HL-60 (cell line): ENCODE measurements around the gene SYTL3.

Experiments used
- GABPA ChIP-seq: IDR thresholded peaks from 2 replicates; pipeline ENCODE4 v1.6.1; 2012; ENCODE audit warnings: low read depth
- TF ChIP-seq, protein P1 (sequence below): IDR thresholded peaks from one replicate; pipeline ENCODE4 v1.5.1; 2011; ENCODE audit warnings: low read length, control low read depth, inconsistent platforms; ENCODE audit not compliant: insufficient read depth

- TF ChIP-seq, protein P1, sequence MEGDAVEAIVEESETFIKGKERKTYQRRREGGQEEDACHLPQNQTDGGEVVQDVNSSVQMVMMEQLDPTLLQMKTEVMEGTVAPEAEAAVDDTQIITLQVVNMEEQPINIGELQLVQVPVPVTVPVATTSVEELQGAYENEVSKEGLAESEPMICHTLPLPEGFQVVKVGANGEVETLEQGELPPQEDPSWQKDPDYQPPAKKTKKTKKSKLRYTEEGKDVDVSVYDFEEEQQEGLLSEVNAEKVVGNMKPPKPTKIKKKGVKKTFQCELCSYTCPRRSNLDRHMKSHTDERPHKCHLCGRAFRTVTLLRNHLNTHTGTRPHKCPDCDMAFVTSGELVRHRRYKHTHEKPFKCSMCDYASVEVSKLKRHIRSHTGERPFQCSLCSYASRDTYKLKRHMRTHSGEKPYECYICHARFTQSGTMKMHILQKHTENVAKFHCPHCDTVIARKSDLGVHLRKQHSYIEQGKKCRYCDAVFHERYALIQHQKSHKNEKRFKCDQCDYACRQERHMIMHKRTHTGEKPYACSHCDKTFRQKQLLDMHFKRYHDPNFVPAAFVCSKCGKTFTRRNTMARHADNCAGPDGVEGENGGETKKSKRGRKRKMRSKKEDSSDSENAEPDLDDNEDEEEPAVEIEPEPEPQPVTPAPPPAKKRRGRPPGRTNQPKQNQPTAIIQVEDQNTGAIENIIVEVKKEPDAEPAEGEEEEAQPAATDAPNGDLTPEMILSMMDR: no peak
- no peak for TF ChIP-seq GABPA
Observed at GRCh38 chr6:158735009-158735408, 85.2 kb downstream of the SYTL3 start.
